Cardiac muscle cell (in vitro differentiated cells and primary cell): Measurements from ENCODE around the gene MAP3K10. TPM values are rescaled to one million over a fixed set of nuclear protein-coding genes. Genes with fewer than 3 reads are reported as not detected.
"Not testable (repeated sequence)": the region's sequence is repeated elsewhere in the genome, so short reads cannot be mapped to it uniquely, and the experiment has no call there.

Source experiments
- DNase-seq, 2 donors: peaks; one replicate each; pipeline versions ENCODE4 v3.0.0 to v3.0.0-alpha.2; 2010 to 2017; ENCODE audit warnings: low read depth in 1 of 2, low spot score in 1 of 2
- H3K27ac ChIP-seq: fragments of 200-600 bp; sonication (generic); 2 replicates; pipeline ENCODE4 v1.5.1; 2016
- H3K27me3 ChIP-seq: fragments of 200-600 bp; sonication (generic); 2 replicates; pipeline ENCODE4 v1.6.0; 2016; ENCODE audit warnings: control low read depth
- H3K36me3 ChIP-seq: fragments of 200-600 bp; sonication (generic); 2 replicates; pipeline ENCODE4 v1.5.1; 2016; ENCODE audit warnings: control low read depth
- H3K4me1 ChIP-seq: fragments of 200-600 bp; sonication (generic); 2 replicates; pipeline ENCODE4 v1.8.1; 2017; ENCODE audit warnings: low read depth, mild to moderate bottlenecking, mixed run types
- H3K4me3 ChIP-seq: fragments of 200-600 bp; sonication (generic); 2 replicates; pipeline ENCODE4 v1.5.1; 2016; ENCODE audit warnings: mild to moderate bottlenecking
- H3K9me3 ChIP-seq: fragments of 200-600 bp; sonication (generic); 2 replicates; pipeline ENCODE4 v1.5.1; 2017; ENCODE audit warnings: low read depth, mild to moderate bottlenecking, control low read depth
- polyA plus RNA-seq: library from polyadenylated mRNA; unstranded; fragments of >200 nt; fragmentation: Nextera tagmentation; extraction: Ambion mirVana; gene quantifications from 2 replicates; pipeline ENCODE4 v1.2.1, GENCODE V29; 2016
- total RNA-seq: library from RNA; depleted of rRNA; stranded (reverse); fragments of >200 nt; gene quantifications from 2 replicates; pipeline ENCODE4 v1.2.3, GENCODE V29; 2016
- TF ChIP-seq, protein P1 (sequence below): IDR thresholded peaks from 2 replicates; pipeline ENCODE4 v1.5.1; 2012; ENCODE audit warnings: low read depth, mild to moderate bottlenecking, low read length

Gene MAP3K10
- total and polyA plus RNA-seq, 2 experiments from 2014 or later = 10.0 to 30.5 TPM

DNA sequence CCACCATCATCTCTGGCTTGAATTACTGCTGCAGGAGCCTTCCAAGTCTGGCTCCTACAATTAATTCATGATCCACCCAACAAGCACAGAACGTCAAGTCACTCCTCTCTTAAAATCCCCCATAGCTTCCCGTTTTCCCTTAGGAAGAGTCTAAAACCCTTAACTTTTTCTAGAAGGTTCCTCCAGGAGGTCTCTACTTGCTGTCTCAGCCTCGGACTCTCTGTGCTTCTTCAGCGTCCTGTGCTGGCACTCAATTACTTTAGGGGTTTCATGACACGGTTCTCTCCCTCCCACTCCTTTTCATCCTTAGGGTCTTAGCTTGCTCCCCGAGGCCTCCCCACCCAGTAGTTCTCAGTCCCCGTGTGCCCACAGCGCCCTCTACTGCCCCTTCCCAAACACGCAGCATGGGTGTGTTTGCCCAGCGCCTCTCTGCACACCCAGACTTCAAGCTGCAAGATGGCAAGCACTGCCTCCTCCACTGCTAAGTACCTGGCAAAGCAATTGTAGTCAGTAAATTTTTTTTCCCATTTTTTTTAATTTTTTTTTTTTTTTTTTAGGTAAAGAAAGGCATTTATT lies 25.8 kb upstream of the MAP3K10 start:
- Histone ChIP-seq H3K27ac (no peak overlapping the region), H3K4me3 (no peak overlapping the region), H3K4me1 (no peaks in the 10 kb centered on the region), H3K27me3 (no peaks in the 10 kb centered on the region), H3K9me3 (no peaks in the 10 kb centered on the region), H3K36me3 (no peaks in the 10 kb centered on the region)
- TF ChIP-seq, protein P1, sequence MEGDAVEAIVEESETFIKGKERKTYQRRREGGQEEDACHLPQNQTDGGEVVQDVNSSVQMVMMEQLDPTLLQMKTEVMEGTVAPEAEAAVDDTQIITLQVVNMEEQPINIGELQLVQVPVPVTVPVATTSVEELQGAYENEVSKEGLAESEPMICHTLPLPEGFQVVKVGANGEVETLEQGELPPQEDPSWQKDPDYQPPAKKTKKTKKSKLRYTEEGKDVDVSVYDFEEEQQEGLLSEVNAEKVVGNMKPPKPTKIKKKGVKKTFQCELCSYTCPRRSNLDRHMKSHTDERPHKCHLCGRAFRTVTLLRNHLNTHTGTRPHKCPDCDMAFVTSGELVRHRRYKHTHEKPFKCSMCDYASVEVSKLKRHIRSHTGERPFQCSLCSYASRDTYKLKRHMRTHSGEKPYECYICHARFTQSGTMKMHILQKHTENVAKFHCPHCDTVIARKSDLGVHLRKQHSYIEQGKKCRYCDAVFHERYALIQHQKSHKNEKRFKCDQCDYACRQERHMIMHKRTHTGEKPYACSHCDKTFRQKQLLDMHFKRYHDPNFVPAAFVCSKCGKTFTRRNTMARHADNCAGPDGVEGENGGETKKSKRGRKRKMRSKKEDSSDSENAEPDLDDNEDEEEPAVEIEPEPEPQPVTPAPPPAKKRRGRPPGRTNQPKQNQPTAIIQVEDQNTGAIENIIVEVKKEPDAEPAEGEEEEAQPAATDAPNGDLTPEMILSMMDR = peak; percentile 82
- DNase-seq = peak; percentile 56

DNA sequence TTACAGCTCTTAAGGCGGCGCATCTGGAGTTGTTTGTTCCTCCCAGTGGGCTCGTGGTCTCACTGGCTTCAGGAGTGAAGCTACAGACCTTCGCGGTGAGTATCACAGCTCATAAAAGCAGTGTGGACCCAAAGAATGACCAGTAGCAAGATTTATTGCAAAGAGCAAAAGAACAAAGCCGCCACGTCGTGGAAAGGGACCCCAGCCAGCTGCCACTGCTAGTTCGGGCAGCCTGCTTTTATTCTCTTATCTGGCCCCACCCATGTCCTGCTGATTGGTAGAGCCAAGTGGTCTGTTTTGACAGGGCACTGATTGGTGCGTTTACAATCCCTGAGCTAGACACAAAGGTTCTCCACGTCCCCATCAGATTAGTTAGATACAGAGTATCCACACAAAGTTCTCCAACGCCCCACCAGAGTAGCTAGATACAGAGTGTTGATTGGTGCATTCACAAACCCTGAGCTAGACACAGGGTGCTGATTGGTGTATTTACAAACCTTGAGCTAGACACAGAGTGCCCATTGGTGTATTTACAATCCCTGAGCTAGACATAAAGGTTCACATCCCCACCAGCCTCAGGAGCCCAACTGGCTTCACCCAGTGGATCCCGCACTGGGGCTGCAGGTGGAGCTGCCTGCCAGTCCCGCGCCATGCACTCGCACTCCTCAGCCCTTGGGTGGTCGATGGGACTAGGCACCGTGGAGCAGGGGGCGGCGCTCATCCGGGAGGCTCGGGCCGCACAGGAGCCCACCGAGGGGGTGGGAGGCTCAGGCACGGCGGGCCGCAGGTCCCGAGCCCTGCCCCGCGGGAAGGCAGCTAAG lies 21.5 kb upstream of the MAP3K10 start:
- not testable (repeated sequence) for H3K4me3 ChIP-seq, H3K27me3 ChIP-seq, H3K4me1 ChIP-seq, H3K9me3 ChIP-seq, H3K27ac ChIP-seq, H3K36me3 ChIP-seq, DNase-seq

DNA sequence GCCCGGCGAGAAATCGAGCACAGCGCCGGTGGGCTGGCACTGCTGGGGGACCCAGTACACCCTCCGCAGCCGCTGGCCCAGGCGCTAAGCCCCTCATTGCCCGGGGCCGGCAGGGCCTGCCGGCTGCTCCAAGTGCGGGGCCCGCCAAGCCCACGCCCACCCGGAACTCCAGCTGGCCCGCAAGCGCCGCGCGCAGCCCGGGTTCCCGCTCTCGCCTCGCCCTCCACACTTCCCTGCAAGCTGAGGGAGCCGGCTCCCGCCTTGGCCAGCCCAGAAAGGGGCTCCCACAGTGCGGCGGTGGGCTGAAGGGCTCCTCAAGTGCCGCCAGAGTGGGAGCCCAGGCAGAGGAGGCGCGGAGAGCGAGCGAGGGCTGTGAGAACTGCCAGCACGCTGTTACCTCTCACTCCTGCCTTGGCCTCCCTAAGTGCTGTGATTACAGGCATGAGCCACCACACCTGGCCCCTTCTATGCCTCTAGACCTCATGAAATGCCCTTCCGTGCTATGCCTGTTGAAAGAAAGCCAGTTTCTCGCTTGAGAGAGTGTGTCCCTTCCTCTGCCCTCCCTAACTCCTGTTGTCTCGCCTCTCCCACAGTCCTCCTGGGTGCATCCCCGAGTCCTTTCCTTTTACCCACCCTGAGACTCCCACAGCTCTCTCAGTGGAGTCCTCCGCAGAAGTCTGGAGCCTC lies 20.8 kb upstream of the MAP3K10 start:
- H3K9me3 ChIP-seq, H3K27me3 ChIP-seq, H3K4me1 ChIP-seq, DNase-seq, H3K27ac ChIP-seq, H3K36me3 ChIP-seq, H3K4me3 ChIP-seq: not testable (repeated sequence)

DNA sequence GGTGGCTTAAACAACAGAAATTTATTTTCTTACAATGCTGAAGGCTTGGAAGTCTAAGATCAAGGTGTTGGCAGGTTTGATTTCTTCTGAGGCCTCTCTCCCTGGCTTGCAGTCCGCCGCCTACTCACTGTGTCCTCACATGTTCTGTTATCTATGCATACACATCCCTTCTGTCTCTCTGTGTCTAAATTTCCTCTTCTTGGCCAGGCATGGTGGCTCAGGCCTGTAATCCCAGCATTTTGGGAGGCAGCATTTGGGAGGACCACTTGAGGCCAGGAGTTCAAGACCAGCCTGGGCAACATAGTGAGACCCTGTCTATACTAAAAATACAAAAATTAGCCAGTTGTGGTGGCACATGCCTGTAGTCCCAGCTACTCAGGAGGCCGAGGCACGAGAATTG lies 19.9 kb upstream of the MAP3K10 start:
- H3K27ac ChIP-seq, H3K4me3 ChIP-seq, H3K27me3 ChIP-seq, DNase-seq, H3K36me3 ChIP-seq, H3K4me1 ChIP-seq, H3K9me3 ChIP-seq: not testable (repeated sequence)

DNA sequence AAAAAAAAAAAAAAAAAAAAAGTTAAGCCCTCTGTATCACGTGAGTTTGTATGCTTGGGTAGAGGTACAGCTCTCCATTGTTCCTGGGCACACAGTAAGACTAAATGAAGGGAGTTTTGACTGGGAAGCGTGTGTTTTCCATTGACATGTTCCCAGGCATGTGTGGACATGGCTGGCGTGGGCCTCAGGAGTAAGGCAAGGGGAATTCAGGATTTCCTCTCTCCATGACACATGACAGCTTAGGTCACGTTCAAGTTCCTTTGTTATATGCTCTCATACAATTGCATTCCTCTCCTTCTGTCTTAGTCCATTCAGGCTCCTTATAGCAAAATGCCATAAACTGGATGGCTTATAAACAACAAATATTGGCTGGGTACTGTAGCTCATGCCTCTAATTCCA lies 17.1 kb upstream of the MAP3K10 start:
- Histone ChIP-seq H3K36me3 (no peaks in the 10 kb centered on the region), H3K9me3 (no peaks in the 10 kb centered on the region), H3K27me3 (no peaks in the 10 kb centered on the region), H3K4me3 (no peak overlapping the region), H3K4me1 (no peaks in the 10 kb centered on the region), H3K27ac (no peak overlapping the region)
- DNase-seq = no peak
- TF ChIP-seq, protein P1 = no peak

DNA sequence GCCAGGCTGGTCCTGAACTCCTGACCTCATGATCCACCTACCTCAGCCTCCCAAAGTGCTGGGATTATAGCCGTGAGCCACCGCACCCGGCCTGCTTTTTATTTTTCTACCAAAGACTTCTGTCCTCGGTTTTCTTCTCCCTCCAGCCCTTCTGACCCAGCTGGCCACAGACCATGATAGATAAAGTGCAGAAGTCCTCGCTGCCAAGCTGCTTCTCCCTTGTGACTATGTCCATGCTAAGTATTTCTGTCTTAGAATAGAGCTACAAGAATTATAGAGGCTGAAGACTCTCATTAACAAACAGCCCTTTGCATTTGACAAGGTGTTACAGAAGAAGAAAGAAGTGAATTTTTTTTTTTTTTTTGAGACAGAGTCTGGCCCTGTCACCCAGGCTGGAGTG lies 15.4 kb upstream of the MAP3K10 start:
- Histone ChIP-seq H3K4me3 (no peak overlapping the region), H3K4me1 (no peaks in the 10 kb centered on the region), H3K27me3 (no peaks in the 10 kb centered on the region), H3K9me3 (no peaks in the 10 kb centered on the region), H3K36me3 (no peaks in the 10 kb centered on the region), H3K27ac (no peak overlapping the region)
- TF ChIP-seq, protein P1 = no peak
- DNase-seq = no peak
